ENCODE data around the gene ITGA1.

GRCh38 chr5:52938226-52938625 is 150.5 kb downstream of the ITGA1 start:
- TF ChIP-seq POLR2A (IDR thresholded peaks at IDR 0.05), result no peak
- no peak for TF ChIP-seq CTCF (IDR thresholded peaks at IDR 0.05)
